ENCODE measurements around the gene MAP4K1. TPM values are rescaled to one million over a fixed set of nuclear protein-coding genes. Genes with fewer than 3 reads are reported as not detected.

MAP4K1 gene
- total RNA-seq, 1 experiment from 2014 or later: 11.1 TPM

DNA sequence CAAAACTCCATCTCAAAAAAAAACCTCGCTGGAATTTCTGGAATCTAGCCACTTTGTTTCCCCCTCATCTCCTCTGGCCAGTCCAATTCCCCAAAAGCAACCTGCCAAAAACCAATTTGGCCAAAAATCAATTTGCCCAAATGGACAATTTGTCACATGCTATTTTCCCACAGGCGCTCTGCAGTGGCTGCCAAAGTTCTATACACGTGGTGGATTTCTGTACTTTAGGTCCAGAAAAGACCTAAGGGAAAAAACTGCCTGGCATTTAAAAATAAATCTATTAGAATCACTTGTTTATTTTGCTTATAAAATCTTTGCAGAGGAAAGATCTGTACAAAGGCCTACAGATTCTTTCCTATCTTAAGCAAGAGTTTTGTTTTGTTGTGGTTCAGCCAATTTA is 79.4 kb downstream of the MAP4K1 start:
- in situ Hi-C loops (cut with HindIII; ENCODE audit: low pct_unique_long_range_greater_than_20kb, low sequenced_read_pairs) (no loop called here), intact Hi-C loops (cut with micrococcal nuclease; ENCODE audit: unreplicated experiment) (no loop called here)
- ATAC-seq (no peak), DNase-seq (ENCODE audit: low read depth, low spot score) (no peak)
- H3K4me1 ChIP-seq (ENCODE audit: control insufficient read depth, insufficient read depth, low read length): no peaks in the 10 kb centered on the region
- ChIA-PET POLR2A (interaction anchor here (0.7 kb wide), 1 partner anchor 16 kb away, joined by 7 read pairs; no protein-coding TSS in a partner anchor), CTCF (interaction anchor here (0.6 to 1.2 kb wide), 3 partner anchors 52 to 385 kb away, joined by 4 to 6 read pairs (median 5); no protein-coding TSS in a partner anchor)
- peaks cover 11% of the 10 kb centered on the region for H3K27me3 ChIP-seq (ENCODE audit: control insufficient read depth, insufficient read depth, low read length)
- H3K4me3 ChIP-seq (ENCODE audit: low read depth in 2 of 2, low read length in 2 of 2): no peak overlapping the region
- peaks cover 10% of the 10 kb centered on the region; the same call in 1 of the 2 replicates for H3K9me3 ChIP-seq (ENCODE audit: control insufficient read depth, insufficient read depth, low read depth, low read length)
- no peaks in the 10 kb centered on the region for H3K36me3 ChIP-seq (ENCODE audit: control insufficient read depth, insufficient read depth, low read length)
- BruUV-seq (replicated peaks): no TSS peak
- TF ChIP-seq, protein P1, sequence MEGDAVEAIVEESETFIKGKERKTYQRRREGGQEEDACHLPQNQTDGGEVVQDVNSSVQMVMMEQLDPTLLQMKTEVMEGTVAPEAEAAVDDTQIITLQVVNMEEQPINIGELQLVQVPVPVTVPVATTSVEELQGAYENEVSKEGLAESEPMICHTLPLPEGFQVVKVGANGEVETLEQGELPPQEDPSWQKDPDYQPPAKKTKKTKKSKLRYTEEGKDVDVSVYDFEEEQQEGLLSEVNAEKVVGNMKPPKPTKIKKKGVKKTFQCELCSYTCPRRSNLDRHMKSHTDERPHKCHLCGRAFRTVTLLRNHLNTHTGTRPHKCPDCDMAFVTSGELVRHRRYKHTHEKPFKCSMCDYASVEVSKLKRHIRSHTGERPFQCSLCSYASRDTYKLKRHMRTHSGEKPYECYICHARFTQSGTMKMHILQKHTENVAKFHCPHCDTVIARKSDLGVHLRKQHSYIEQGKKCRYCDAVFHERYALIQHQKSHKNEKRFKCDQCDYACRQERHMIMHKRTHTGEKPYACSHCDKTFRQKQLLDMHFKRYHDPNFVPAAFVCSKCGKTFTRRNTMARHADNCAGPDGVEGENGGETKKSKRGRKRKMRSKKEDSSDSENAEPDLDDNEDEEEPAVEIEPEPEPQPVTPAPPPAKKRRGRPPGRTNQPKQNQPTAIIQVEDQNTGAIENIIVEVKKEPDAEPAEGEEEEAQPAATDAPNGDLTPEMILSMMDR (IDR thresholded peaks at IDR 0.05): no peak
- TF ChIP-seq, protein P2, sequence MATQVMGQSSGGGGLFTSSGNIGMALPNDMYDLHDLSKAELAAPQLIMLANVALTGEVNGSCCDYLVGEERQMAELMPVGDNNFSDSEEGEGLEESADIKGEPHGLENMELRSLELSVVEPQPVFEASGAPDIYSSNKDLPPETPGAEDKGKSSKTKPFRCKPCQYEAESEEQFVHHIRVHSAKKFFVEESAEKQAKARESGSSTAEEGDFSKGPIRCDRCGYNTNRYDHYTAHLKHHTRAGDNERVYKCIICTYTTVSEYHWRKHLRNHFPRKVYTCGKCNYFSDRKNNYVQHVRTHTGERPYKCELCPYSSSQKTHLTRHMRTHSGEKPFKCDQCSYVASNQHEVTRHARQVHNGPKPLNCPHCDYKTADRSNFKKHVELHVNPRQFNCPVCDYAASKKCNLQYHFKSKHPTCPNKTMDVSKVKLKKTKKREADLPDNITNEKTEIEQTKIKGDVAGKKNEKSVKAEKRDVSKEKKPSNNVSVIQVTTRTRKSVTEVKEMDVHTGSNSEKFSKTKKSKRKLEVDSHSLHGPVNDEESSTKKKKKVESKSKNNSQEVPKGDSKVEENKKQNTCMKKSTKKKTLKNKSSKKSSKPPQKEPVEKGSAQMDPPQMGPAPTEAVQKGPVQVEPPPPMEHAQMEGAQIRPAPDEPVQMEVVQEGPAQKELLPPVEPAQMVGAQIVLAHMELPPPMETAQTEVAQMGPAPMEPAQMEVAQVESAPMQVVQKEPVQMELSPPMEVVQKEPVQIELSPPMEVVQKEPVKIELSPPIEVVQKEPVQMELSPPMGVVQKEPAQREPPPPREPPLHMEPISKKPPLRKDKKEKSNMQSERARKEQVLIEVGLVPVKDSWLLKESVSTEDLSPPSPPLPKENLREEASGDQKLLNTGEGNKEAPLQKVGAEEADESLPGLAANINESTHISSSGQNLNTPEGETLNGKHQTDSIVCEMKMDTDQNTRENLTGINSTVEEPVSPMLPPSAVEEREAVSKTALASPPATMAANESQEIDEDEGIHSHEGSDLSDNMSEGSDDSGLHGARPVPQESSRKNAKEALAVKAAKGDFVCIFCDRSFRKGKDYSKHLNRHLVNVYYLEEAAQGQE (IDR thresholded peaks at IDR 0.05; ENCODE audit: insufficient read depth in 1 of 2, low read depth in 2 of 2, low read length in 1 of 2): no peak
- no peak for TF ChIP-seq TCF7L2 (IDR thresholded peaks at IDR 0.05; ENCODE audit: low read depth, low read length)
- TF ChIP-seq SIN3A (IDR thresholded peaks at IDR 0.05; ENCODE audit: borderline replicate concordance, insufficient read depth, low read depth, low read length): no peak
- TF ChIP-seq POLR2AphosphoS5 (IDR thresholded peaks at IDR 0.05; ENCODE audit: low read depth, low read length): no peak
- no peak overlapping the region for H3K27ac ChIP-seq (ENCODE audit: low read length)

Other genes with a start within 250 kb of the MAP4K1 start
- gene PSMD8, start 243.4 kb downstream of the MAP4K1 start, total RNA-seq (2021; ENCODE audit: unreplicated experiment): 388 TPM
- 1.4 TPM for gene GGN, start 229.9 kb downstream of the MAP4K1 start, total RNA-seq (2021; ENCODE audit: unreplicated experiment)
- 3.8 TPM for gene SPRED3, start 229.3 kb downstream of the MAP4K1 start, total RNA-seq (2021; ENCODE audit: unreplicated experiment)
- 24.7 TPM for gene FAM98C, start 214.9 kb downstream of the MAP4K1 start, total RNA-seq (2021; ENCODE audit: unreplicated experiment)
- gene RASGRP4, start 191.7 kb downstream of the MAP4K1 start, total RNA-seq (2021; ENCODE audit: unreplicated experiment): not detected
- gene RYR1, start 184.3 kb downstream of the MAP4K1 start, total RNA-seq (2021; ENCODE audit: unreplicated experiment): 34.2 TPM
- 2,011 TPM for gene EIF3K, start 1.2 kb upstream of the MAP4K1 start, total RNA-seq (2021; ENCODE audit: unreplicated experiment)
- gene ACTN4, start 29.7 kb upstream of the MAP4K1 start, total RNA-seq (2021; ENCODE audit: unreplicated experiment): 3,297 TPM
- 58.5 TPM for gene CAPN12, start 126.5 kb upstream of the MAP4K1 start, total RNA-seq (2021; ENCODE audit: unreplicated experiment)
- not detected for gene LGALS7, start 155.6 kb upstream of the MAP4K1 start, total RNA-seq (2021; ENCODE audit: unreplicated experiment)
- 3.6 TPM for gene LGALS7B, start 171.2 kb upstream of the MAP4K1 start, total RNA-seq (2021; ENCODE audit: unreplicated experiment)
- gene LGALS4, start 195.0 kb upstream of the MAP4K1 start, total RNA-seq (2021; ENCODE audit: unreplicated experiment): 3.9 TPM
- gene ECH1, start 213.8 kb upstream of the MAP4K1 start, total RNA-seq (2021; ENCODE audit: unreplicated experiment): 945 TPM
- 749 TPM for gene HNRNPL, start 232.0 kb upstream of the MAP4K1 start, total RNA-seq (2021; ENCODE audit: unreplicated experiment)